Measurements from ENCODE around the gene EZR. TPM values are rescaled to one million over a fixed set of nuclear protein-coding genes. Genes with fewer than 3 reads are reported as not detected.

Gene EZR
- total RNA-seq, 2 donors from 2014 or later = 187 to 207 TPM

GRCh38 chr6:158777510-158777909 is 41.7 kb downstream of the EZR start:
- H3K27ac Mint-ChIP-seq = peak overlapping the region; percentile 16 to 86
- no peak for DNase-seq (ENCODE audit: low spot score in 2 of 2)
- no peaks in the 10 kb centered on the region for H3K9me3 Mint-ChIP-seq
- peaks cover 29 to 45% of the 10 kb centered on the region in 2 donors for H3K36me3 Mint-ChIP-seq
- no peak for ATAC-seq

DNA sequence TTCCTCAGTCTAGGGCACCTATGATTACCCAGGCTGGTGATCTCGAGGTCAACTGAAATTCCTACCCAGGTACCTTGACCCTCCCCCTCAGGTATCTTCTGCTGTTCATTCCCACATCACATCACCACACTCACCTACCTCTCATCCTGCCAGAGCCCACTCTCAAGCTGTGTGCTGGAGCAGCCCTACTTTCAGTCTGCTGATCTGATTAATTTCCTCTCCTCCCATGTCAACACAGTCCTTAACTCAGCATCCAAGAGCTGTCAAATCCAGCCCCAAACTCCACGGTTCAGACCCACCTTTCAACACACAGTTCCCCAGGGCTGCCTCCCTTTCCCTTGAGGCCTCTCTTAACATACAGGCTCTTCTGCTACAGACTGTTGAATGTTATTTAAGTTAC is 42.4 kb downstream of the EZR start:
- DNase-seq (ENCODE audit: low spot score in 2 of 2) (no peak), ATAC-seq (no peak)
- Mint-ChIP-seq H3K27ac (peak overlapping the region; percentile 16 to 86), H3K36me3 (peaks cover 30 to 44% of the 10 kb centered on the region in 2 donors), H3K9me3 (no peaks in the 10 kb centered on the region)

- no peak for ATAC-seq
- no peak for DNase-seq (ENCODE audit: low spot score in 2 of 2)
- Mint-ChIP-seq H3K9me3 (no peaks in the 10 kb centered on the region), H3K27ac (no peak overlapping the region), H3K36me3 (peaks cover 25 to 47% of the 10 kb centered on the region in 2 donors)
Observed at GRCh38 chr6:158775832-158776231, 43.3 kb downstream of the EZR start.

DNA sequence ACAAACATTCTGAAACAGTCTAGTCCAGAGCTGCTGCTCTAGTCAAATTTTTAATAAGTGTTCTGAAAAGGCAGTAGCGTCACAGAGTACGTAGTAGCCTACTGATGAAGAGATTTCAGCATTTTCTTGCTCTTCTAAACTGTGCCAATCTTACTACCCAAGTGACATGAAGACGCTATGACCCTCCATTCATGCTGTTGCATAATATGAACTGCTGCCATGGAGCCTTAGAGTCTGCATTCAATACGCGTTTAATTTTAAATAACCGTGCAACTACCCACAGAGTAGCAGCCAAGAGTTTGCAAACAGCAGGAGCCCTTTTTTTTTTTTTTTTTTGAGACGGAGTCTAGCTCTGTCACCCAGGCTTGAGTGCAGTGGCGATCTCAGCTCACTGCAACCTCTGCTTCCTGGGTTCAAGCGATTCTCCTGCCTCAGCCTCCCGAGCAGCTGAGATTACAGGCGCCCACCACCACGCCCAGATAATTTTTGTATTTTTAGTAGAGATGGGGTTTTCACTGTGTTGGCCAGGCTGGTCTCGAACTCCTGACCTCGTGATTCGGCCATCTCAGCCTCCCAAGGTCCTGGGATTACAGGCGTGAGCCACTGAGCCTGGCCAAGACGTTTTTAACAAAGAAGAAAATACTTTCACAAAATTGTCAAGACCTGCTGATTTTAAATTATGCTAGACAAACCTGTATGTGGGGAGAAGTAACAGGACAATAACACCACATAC is 44.3 kb downstream of the EZR start:
- H3K27ac Mint-ChIP-seq = peak overlapping the region in 1 of 2 donors; percentile 72
- ATAC-seq = no peak
- no peak for DNase-seq (ENCODE audit: low spot score in 2 of 2)
- peaks cover 27 to 48% of the 10 kb centered on the region in 2 donors for H3K36me3 Mint-ChIP-seq
- H3K9me3 Mint-ChIP-seq = no peaks in the 10 kb centered on the region

DNA sequence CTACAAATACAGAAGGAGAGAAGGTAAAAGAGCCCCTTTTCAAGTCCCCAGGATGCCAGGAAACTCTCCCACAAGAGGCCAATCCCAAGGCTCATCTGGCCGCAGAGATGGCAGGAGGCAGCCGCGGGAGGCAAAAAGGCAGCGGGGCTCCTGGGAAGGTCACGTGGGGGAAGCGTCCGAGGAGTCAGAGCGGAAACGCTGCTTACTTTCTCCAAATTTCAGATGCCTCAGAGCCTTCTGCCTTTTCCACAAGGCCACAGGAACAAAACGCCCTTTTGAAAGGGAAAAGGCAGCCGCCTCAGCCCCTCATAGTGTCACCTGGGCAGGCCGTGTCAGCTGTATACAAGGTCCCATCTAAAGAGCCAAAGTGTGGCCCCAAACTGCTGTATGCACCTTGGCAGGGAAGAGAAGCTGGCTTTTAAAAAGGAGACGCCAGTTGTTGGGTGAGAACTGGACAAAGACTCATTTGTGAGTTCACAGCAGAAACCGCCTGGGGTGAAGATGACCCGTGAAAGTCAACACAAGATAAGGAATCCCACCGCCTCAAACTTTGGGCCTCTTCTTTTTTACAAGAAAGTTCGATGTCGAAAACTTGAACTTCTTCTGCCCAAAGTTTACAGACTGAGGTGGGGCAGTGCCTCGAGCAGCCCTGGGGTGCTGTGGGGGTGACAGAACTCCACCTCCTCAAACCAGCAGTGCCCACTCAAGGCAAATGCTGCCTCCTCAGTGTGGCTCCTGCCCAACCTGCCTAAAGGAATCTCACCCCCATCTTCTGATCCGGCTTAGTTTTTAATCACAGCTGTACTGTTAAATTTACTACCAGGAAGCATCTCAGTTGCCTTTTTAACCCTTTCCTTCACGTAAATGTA is 45.4 kb downstream of the EZR start:
- DNase-seq (ENCODE audit: low spot score in 2 of 2) = no peak
- Mint-ChIP-seq H3K27ac (peak overlapping the region; percentile 68 to 78), H3K36me3 (peaks cover 31 to 50% of the 10 kb centered on the region in 2 donors)

GRCh38 chr6:158772851-158773371 is 46.3 kb downstream of the EZR start:
- DNase-seq (ENCODE audit: low spot score in 2 of 2) (no peak), ATAC-seq (no peak)
- Mint-ChIP-seq H3K9me3 (no peaks in the 10 kb centered on the region), H3K36me3 (peaks cover 31 to 45% of the 10 kb centered on the region in 2 donors), H3K27ac (peak overlapping the region; percentile 68 to 82)

More for the DNA sequence above, 45.4 kb downstream of the EZR start:
- H3K9me3 Mint-ChIP-seq = no peaks in the 10 kb centered on the region
- ATAC-seq = no peak

DNA sequence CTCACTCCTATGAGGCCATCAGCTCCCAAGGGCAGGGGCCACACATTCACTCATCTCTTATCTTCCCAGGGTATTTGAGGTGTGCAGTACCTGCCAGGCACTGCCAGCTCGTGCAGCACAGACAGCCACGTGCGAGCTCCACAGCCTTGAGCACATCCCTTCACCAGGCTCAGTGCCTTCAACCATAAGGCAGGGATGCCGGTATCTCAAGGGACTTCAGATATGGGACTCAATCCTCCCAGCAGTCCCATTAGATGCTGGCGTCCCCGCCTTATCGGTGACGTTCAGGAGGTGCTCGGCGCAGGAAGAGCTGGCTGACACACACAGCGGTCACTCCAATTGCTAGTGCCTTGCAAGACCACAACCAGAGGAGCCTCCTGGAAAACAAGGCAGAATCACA is 47.0 kb downstream of the EZR start:
- Mint-ChIP-seq H3K27ac (peak overlapping the region; percentile 68 to 97), H3K9me3 (no peaks in the 10 kb centered on the region), H3K36me3 (peaks cover 26 to 40% of the 10 kb centered on the region in 2 donors)
- peak in 1 of 2 donors; percentile 2 for ATAC-seq
- DNase-seq (ENCODE audit: low spot score in 2 of 2) = no peak

DNA sequence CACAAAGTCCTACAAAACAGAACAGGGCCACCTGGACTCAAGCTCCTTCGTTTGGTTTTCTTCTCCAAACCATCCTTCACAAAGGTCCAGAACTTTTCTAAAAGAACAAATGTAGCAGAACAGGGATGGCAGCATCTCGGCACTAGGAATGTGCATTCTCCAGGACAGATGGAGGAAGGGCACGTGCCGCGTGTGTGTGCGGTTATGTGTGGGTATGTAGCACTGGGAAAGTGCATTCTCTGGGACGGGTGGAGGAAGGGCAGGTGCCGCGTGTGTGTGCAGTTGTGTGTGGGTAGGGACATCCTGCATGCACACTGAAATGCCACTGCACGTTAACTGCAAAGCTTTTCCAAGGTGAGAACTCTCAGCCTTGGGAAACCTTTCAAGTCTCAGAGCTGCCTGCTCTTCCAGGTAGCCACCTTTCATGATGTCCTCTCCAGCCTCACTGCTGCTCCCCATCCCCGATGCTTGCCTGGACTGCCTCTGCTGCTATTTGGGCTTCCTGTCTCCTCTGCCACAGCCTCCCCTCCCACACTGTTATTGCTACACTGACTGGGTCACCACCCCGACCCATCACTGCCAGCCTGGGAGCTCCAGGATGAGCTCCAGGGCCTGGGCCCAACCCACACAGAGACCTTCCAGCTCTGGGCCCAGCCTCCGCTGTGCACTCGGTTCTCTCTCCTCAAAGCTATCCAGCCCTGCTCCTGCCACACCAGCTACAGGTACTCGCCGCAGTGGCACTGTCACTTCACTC is 47.6 kb downstream of the EZR start:
- DNase-seq (ENCODE audit: low spot score in 2 of 2) (no peak), ATAC-seq (peak in 1 of 2 donors; percentile 3)
- Mint-ChIP-seq H3K9me3 (no peaks in the 10 kb centered on the region), H3K36me3 (peaks cover 20 to 34% of the 10 kb centered on the region in 2 donors), H3K27ac (peak overlapping the region; percentile 68 to 97)

DNA sequence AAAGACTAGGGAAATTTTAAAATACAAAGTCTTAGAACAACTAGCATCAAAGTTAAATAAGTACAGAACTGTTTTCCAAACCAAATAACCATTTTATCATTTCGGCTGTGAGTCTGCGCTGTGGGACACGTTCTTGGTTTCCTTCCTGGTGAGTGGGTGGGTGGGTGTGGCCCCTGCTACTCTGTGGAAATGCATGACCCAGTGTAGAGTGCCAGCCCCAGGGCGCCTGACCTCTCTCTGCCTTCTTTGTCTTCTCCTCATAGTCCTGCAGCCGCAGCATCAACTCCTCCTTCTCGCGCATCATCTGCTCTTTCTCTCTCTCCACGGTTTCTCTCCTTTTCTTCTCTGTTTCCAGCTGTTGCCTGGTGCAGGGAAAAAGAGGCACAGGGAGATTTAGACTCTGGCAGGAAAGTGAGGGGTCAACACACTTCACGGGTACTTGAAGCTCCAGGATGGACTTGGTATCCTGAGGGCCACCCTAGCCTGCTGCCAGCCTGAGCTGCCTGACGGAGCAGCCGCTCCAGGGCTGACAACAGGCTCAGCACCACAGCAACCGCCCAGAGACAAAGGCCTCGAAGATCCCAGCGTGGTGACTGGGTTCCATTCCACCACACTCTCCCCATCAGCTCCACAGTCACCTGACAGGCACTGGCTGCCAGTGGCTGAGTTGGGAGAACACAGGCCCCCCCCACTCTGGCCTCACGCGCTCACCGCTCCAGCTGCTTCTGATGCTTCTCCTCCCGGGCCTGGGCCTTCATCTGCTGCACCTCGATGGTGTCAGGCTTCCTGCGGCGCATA is 48.4 kb downstream of the EZR start:
- Mint-ChIP-seq H3K27ac (peak overlapping the region; percentile 68 to 97), H3K36me3 (peaks cover 19 to 33% of the 10 kb centered on the region in 2 donors), H3K9me3 (no peaks in the 10 kb centered on the region)
- no peak for DNase-seq (ENCODE audit: low spot score in 2 of 2)
- ATAC-seq = peak in 1 of 2 donors; percentile 19

GRCh38 chr6:158769771-158770432 is 49.3 kb downstream of the EZR start:
- DNase-seq (ENCODE audit: low spot score in 2 of 2) (peak in 1 of 2 donors; percentile 52), ATAC-seq (no peak)
- H3K36me3 Mint-ChIP-seq = peaks cover 19 to 33% of the 10 kb centered on the region in 2 donors
- no peaks in the 10 kb centered on the region for H3K9me3 Mint-ChIP-seq
- peak overlapping the region; percentile 63 to 97 for H3K27ac Mint-ChIP-seq

GRCh38 chr6:158769234-158769770 is 49.9 kb downstream of the EZR start:
- DNase-seq (ENCODE audit: low spot score in 2 of 2) (no peak), ATAC-seq (no peak)
- Mint-ChIP-seq H3K36me3 (peaks cover 19 to 33% of the 10 kb centered on the region in 2 donors), H3K27ac (peak overlapping the region; percentile 63 to 97), H3K9me3 (no peaks in the 10 kb centered on the region)

GRCh38 chr6:158768436-158768835 is 50.7 kb downstream of the EZR start:
- Mint-ChIP-seq H3K9me3 (no peaks in the 10 kb centered on the region), H3K36me3 (peaks cover 19 to 33% of the 10 kb centered on the region in 2 donors), H3K27ac (peak overlapping the region; percentile 70 to 95)
- ATAC-seq (peak in 1 of 2 donors; percentile 3), DNase-seq (ENCODE audit: low spot score in 2 of 2) (no peak)

GRCh38 chr6:158767709-158768108 is 51.5 kb downstream of the EZR start:
- Mint-ChIP-seq H3K36me3 (peaks cover 21 to 33% of the 10 kb centered on the region in 2 donors), H3K9me3 (no peaks in the 10 kb centered on the region), H3K27ac (peak overlapping the region; percentile 70 to 95)
- no peak for DNase-seq (ENCODE audit: low spot score in 2 of 2)
- no peak for ATAC-seq

DNA sequence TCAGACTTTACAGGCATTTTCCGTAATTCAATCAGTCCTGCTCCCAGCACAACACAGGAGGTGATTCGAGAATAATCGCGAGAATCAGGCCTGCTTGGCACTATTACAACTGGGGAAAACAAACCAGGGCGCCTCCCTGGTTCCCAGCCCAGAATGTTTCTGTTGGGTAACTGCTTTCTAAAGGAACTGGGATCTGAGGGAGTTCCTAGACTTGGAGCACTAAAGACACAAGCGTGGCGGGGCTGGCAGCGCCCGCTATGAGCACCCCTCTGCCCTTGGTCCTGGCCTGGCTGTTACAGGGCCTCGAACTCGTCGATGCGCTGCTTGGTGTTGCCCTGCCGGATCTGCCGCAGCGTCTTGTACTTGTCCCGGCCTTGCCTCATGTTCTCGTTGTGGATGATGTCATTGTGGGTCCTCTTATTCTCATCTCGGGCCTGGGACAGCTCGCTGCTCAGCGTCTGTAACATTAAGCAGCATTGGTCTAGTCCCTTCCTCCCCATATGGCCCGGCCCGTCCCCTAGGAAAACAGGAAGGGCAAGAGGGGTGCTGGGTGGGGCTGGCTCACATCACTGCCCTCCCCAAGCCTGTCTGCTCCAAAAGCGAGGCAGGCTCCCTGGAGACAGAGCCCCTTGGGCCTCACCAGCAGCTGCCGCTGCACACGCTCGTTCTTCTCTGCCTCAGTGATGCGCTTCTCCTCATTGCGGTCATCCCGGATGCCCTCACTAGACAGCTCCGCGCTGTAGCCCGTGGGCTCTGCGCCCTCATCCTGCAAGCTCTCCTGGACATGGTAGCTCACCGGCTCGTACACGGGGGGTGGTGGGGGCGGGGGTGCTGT is 52.3 kb downstream of the EZR start:
- H3K36me3 Mint-ChIP-seq = peaks cover 23 to 35% of the 10 kb centered on the region in 2 donors
- ATAC-seq (peak; percentile 4), DNase-seq (ENCODE audit: low spot score in 2 of 2) (no peak)
- no peaks in the 10 kb centered on the region for H3K9me3 Mint-ChIP-seq
- peak overlapping the region; percentile 70 to 95 for H3K27ac Mint-ChIP-seq
